Fibroblast of lung (primary cell): ENCODE measurements around the gene DMBX1.

Source experiments
- CTCF ChIP-seq, 2 donors: IDR thresholded peaks in 1 of 2; conservative IDR thresholded peaks in 1 of 2; 1 replicate in 1 of 2; 2 replicates in 1 of 2; pipeline ENCODE4 v1.5.1; 2011 to 2012; ENCODE audit warnings: low read length in 2 of 2, control low read depth in 1 of 2, inconsistent platforms in 1 of 2, low read depth in 1 of 2, mild to moderate bottlenecking in 1 of 2
- EZH2 ChIP-seq: IDR thresholded peaks from 2 replicates; pipeline ENCODE4 v1.5.1; 2012; ENCODE audit warnings: low read length, control low read depth, mild to moderate bottlenecking; ENCODE audit errors: missing control alignments

GRCh38 chr1:46508757-46509156 is 19.1 kb downstream of the DMBX1 start:
- no peak for TF ChIP-seq CTCF (conservative IDR thresholded peaks at IDR 0.05 in 1 of 2, IDR thresholded peaks at IDR 0.05 in 1 of 2; ENCODE audit: low read depth in 1 of 2, low read length in 2 of 2)
- TF ChIP-seq EZH2, result no peak
